KMS-11 (cell line): ENCODE data around the gene FAM193A.
"Not testable (repeated sequence)": the region's sequence is repeated elsewhere in the genome, so short reads cannot be mapped to it uniquely, and the experiment has no call there.

ENCODE experiments used
- H2AFZ ChIP-seq: fragments of 200-600 bp; sonication (generic); 2 replicates; pipeline ENCODE4 v1.6.1; 2016; ENCODE audit warnings: antibody characterized with exemption, mixed run types, low read depth
- H3K27ac ChIP-seq: fragments of 200-600 bp; sonication (generic); 2 replicates; pipeline ENCODE4 v1.6.1; 2016; ENCODE audit warnings: mild to moderate bottlenecking, mixed run types
- H3K27me3 ChIP-seq: fragments of 200-600 bp; sonication (generic); 2 replicates; pipeline ENCODE4 v1.6.1; 2017; ENCODE audit warnings: mild to moderate bottlenecking, low read depth, mixed run types, moderate library complexity; ENCODE audit not compliant: insufficient read depth
- H3K36me3 ChIP-seq: fragments of 200-600 bp; sonication (generic); 2 replicates; pipeline ENCODE4 v1.6.1; 2017; ENCODE audit warnings: mild to moderate bottlenecking, mixed run types; ENCODE audit not compliant: insufficient read depth
- H3K4me1 ChIP-seq: fragments of 200-600 bp; sonication (generic); 2 replicates; pipeline ENCODE4 v1.6.1; 2016; ENCODE audit warnings: mild to moderate bottlenecking, low read depth, mixed run types; ENCODE audit not compliant: poor library complexity, severe bottlenecking
- H3K4me2 ChIP-seq: fragments of 200-600 bp; sonication (generic); 2 replicates; pipeline ENCODE4 v1.7.0; 2016; ENCODE audit warnings: mild to moderate bottlenecking, mixed run types
- H3K4me3 ChIP-seq: fragments of 200-600 bp; sonication (generic); IDR thresholded peaks from 2 replicates; pipeline ENCODE4 v1.6.1; 2017; ENCODE audit warnings: low read depth, low read length, mixed read lengths; ENCODE audit not compliant: insufficient read depth
- H3K79me2 ChIP-seq: fragments of 200-600 bp; sonication (generic); 2 replicates; pipeline ENCODE4 v1.6.1; 2016; ENCODE audit warnings: low read depth, mixed run types; ENCODE audit not compliant: insufficient read depth
- H3K9ac ChIP-seq: fragments of 200-600 bp; sonication (generic); 2 replicates; pipeline ENCODE4 v1.6.1; 2016; ENCODE audit warnings: mild to moderate bottlenecking, mixed run types
- H4K20me1 ChIP-seq: fragments of 200-600 bp; sonication (generic); 2 replicates; pipeline ENCODE4 v1.6.1; 2016; ENCODE audit warnings: mild to moderate bottlenecking, mixed run types; ENCODE audit not compliant: insufficient read depth
- CTCF ChIP-seq: fragments of 200-600 bp; sonication (generic); conservative IDR thresholded peaks from 2 replicates; pipeline ENCODE4 v1.6.1; 2017; ENCODE audit warnings: low read depth, mild to moderate bottlenecking, antibody characterized with exemption, low read length, moderate library complexity, mixed read lengths

Gene FAM193A

GRCh38 chr4:2771264-2771663 is 234.8 kb downstream of the FAM193A start:
- Histone ChIP-seq H3K36me3 (no peaks in the 10 kb centered on the region), H3K79me2 (no peaks in the 10 kb centered on the region), H3K4me2 (no peak overlapping the region), H3K27me3 (no peaks in the 10 kb centered on the region), H3K4me3 (no peak overlapping the region), H3K9ac (no peak overlapping the region), H2AFZ (no peak overlapping the region), H3K27ac (no peak overlapping the region), H3K4me1 (no peaks in the 10 kb centered on the region), H4K20me1 (no peaks in the 10 kb centered on the region)
- no peak for TF ChIP-seq CTCF

DNA sequence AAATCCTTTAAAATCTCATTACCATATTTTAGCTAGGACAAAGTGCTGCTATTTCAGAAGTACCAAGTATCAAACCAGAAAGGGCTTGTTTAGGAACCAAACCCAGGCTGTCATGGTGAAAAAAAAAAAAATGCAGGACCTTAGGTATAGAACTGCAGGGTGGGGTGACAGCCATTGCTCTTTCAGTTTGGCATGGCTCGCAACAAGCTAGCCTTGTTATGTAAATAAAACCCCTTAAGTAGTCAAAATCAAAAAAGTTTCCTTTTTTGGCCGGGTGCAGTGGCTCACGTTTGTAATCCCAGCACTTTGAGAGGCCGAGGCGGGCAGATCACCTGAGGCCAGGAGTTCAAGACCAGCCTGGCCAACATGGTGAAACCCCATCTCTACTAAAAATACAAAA is 244.2 kb downstream of the FAM193A start:
- H3K36me3 ChIP-seq, H4K20me1 ChIP-seq, H2AFZ ChIP-seq, H3K4me1 ChIP-seq, H3K4me3 ChIP-seq, H3K9ac ChIP-seq, H3K4me2 ChIP-seq, H3K27me3 ChIP-seq, H3K27ac ChIP-seq, H3K79me2 ChIP-seq: not testable (repeated sequence)

GRCh38 chr4:2781911-2782310 is 245.5 kb downstream of the FAM193A start:
- Histone ChIP-seq H3K36me3 (no peaks in the 10 kb centered on the region), H3K4me3 (no peak overlapping the region), H3K4me2 (no peak overlapping the region), H4K20me1 (no peaks in the 10 kb centered on the region), H2AFZ (no peak overlapping the region), H3K9ac (no peak overlapping the region), H3K27ac (no peak overlapping the region), H3K4me1 (no peaks in the 10 kb centered on the region), H3K27me3 (no peaks in the 10 kb centered on the region), H3K79me2 (no peaks in the 10 kb centered on the region)
- no peak for TF ChIP-seq CTCF
